Activated CD8-positive, alpha-beta memory T cell treated with anti-CD3 and anti-CD28 coated beads, Interleukin-2, amount 50 U/mL, for 4 hours (primary cell): Measurements from ENCODE around the gene ALPI.
"Not testable (repeated sequence)": the region's sequence is repeated elsewhere in the genome, so short reads cannot be mapped to it uniquely, and the experiment has no call there.

Experiments
- DNase-seq: peaks from one replicate; pipeline ENCODE4 v3.0.0-alpha.2; 2020

The ALPI gene

GRCh38 chr2:232455426-232456255 lies at the start of gene ALPI:
ALPI (plus strand) TSS chr2:232456153; CDS start chr2:232456200, 47 bp downstream.
- DNase-seq: no peak

DNA sequence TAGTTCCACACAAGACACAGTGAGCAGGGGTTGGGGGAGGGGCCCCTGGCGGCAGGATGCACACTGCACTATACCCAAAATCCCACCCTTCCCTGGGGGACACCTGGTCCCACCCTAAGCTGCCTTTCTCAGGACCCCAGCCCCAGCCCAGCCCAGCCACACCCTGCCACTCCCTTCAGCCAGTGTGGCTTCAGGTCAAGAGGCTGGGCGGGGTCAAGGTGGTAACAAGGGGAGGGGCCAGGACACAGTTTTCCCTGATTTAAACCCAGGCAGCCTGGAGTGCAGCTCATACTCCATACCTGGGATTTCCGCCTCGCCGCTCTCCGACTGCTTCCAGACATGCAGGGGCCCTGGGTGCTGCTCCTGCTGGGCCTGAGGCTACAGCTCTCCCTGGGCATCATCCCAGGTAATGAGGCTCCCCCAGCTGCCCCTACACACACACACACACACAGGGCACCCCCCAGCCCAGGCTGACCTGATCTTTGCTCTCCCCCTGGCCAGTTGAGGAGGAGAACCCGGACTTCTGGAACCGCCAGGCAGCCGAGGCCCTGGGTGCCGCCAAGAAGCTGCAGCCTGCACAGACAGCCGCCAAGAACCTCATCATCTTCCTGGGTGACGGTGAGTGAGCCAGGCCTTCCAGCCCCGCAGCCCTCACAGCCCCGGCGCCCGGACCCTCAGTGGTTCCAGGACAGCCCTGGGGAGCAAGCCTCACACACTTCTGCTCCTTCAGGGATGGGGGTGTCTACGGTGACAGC lies 49.2 kb upstream of the ALPI start, which contains the start of gene ALPG:
Gene ALPG, plus strand, starts transcription at position 289 of the 755 bp plus-strand sequence. Its CDS starts 51 bp downstream, at position 340.
- no peak for DNase-seq

DNA sequence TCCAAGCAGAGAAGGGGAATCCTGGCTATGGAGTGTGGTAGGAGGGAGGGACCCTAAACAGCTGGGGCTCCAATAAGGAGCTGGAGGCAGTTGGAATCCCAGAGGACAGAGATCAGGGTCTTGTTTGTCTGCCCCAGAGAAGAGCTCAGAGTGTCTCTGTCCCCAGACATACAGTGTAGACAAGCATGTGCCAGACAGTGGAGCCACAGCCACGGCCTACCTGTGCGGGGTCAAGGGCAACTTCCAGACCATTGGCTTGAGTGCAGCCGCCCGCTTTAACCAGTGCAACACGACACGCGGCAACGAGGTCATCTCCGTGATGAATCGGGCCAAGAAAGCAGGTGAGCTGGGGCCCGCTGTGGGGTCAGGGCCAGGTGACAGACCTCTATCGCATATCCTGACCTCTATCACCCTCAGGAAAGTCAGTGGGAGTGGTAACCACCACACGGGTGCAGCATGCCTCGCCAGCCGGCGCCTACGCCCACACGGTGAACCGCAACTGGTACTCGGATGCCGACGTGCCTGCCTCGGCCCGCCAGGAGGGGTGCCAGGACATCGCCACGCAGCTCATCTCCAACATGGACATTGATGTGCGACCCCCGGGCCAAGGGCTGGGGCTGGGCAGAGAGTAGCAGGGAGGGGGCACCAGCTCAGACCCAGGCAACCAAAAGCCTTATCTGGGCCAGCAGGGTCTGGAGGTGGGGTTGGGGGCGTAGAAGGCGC lies 48.4 kb upstream of the ALPI start:
- not testable (repeated sequence) for DNase-seq

- DNase-seq: not testable (repeated sequence)
These were observed 47.7 kb upstream of the ALPI start for GRCh38 chr2:232408269-232408668.

GRCh38 chr2:232409617-232410016 lies 46.3 kb upstream of the ALPI start:
- not testable (repeated sequence) for DNase-seq

GRCh38 chr2:232410238-232410900 lies 45.6 kb upstream of the ALPI start:
- DNase-seq: no peak

DNA sequence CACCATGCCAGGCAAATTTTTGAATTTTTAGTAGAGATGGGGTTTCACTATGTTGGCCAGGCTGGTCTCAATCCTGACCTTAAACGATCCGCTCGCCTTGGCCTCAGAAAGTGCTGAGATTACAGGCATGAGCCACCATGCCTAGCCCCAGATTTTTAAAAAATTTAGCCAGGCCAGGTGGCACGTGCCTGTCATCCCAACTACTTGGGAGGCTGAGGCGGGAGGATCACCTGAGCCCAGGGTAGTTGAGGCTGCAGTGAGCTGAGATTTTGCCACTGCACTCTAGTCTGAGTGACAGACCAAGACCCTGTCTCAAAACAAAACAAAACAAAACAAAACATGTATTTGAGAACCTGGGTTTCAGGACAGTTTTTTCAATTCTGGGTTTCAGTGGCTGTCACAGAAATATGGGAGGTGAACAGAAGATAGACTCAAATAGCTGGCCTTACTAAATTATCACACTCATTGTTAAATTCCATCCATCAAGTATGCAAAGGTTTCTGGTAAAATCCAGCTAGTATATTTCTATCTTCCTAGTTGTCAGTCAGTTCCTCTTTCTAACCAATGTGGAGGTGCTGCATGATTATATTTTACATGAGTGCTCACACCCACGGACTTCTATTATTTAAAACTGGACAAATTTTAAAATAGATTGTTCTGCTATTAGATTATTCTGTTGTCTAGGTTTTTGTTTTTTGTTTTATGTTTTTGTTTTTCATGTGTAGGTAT lies 43.9 kb upstream of the ALPI start:
- DNase-seq: no peak

DNA sequence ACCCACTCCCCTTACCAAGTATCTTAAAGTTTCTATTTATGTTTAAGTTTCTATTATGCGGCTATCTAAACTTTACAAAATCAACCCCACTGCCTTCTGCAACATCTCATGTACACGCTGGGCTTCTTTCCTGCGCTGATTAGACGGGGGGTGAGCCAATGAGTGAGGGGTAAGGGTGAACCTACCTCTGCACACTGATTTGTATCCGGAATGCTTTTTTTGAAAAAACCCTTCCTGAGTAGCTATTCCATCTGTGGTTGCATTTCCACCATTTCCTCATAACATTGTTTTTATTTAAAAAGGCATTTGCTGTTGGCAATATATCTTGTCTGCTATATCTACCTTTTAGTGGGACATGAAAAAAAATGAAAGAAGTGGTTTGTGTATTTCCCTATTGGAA lies 43.0 kb upstream of the ALPI start:
- no peak for DNase-seq

- DNase-seq: no peak
These were observed 40.7 kb upstream of the ALPI start for GRCh38 chr2:232415138-232415690.

GRCh38 chr2:232415736-232416520 lies 40.0 kb upstream of the ALPI start:
- no peak for DNase-seq

DNA sequence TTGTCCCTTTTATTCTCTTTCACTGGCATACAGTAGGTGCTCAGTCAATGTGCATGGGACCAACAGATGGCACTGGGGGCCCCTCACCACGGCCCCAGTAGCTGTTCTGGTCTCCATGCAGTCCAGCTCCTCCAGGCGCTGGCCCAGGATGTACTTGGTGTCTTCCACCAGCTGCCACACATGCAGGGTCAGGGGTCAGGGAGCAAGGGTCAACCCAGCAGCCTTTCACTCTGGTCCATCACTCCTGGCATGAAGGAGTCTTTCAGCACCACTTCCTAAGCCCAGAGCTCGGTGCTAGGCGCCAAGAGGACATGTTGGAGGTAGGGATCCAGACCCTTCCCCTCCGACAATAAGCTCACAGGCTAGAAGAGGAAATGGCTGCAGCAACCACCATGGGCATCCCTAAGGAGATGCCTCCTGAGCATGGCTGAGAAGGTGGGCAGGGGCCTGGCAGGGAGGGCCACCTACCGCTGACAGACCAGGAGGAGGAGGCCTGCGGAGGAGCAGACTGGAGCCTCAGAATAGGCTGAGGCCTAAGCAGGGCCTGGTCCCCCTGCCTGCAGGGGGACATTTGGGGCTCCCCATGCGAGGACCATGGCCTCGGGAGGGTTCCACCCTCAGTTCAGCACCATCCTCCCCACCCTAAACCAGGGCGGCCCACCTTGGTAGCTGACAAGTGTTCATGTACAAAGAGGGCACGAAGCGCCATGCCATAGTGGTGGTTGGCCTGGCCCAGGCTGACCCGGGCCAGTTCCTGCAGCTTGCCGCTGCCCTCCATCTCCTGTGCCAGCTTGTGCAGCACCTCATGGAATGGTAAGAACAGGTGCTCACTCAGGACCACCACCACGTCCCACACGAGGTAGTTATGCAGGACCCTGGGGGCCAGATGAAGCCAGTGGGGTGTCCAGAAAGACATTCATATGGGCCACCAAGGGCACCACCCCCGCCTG lies 39.2 kb upstream of the ALPI start:
- DNase-seq: no peak

GRCh38 chr2:232417489-232417888 lies 38.5 kb upstream of the ALPI start:
- no peak for DNase-seq

GRCh38 chr2:232418056-232418455 lies 37.9 kb upstream of the ALPI start:
- no peak for DNase-seq

DNA sequence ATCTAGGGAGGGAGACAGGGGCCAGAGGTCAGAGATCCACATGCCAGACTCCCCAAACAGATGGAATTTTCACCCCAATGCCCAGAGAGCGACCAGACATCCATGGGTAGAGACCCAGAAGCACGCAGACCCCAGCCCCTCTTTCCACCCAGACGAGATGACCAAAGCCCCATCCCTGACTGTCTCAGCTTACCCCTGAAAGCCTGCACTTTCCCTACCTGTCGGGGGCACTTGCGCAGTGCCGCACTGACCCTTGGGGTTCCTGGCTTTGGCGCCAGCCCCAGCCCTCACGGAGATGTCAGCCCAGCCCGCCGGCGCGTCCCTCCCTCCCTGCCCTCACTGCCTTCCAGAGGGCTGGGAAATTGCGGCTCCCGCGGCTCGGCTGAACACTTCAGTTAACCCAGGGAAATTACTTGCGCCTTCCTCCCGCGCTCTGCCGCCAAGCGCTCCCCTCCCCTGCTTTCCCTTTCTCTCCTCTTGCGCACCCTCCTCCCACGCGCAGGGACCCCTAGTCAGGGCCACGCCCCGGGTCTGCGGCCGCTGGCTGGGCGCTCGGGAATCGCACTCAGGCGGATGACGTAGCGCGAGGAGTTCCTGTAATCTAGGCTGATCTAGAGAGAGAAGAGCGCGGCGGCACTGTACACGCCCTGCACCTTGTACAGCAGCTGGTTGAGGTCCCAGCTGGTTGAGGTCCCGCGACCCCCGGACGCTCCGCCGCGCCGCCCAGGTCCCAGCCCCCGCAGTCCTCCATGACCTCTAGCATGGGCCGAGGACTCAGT lies 37.3 kb upstream of the ALPI start:
- DNase-seq: no peak

GRCh38 chr2:232419245-232420072 lies 36.5 kb upstream of the ALPI start:
- no peak for DNase-seq

GRCh38 chr2:232420073-232420454 lies 35.9 kb upstream of the ALPI start:
- no peak for DNase-seq

- no peak for DNase-seq
These were observed 35.3 kb upstream of the ALPI start for GRCh38 chr2:232420463-232421188.
